Body of pancreas (tissue), 4 donors: ENCODE data around the gene ZNF536. TPM values are rescaled to one million over a fixed set of nuclear protein-coding genes. Genes with fewer than 3 reads are reported as not detected.

Experiments used
- ATAC-seq: fragments of 150-250 bp; one replicate; pipeline ENCODE4 v1.9.1; 2016
- DNase-seq, 4 donors: peaks; one replicate each; pipeline ENCODE4 v3.0.0-alpha.2; 2019
- H3K27ac ChIP-seq, 4 donors: fragments of 200-600 bp; sonication (generic); 1 replicate in 3 of 4; 2 replicates in 1 of 4; pipeline versions ENCODE4 v1.5.1 to v1.6.1; 2016 to 2019; ENCODE audit warnings: mild to moderate bottlenecking in 1 of 4, mixed read lengths in 1 of 4, moderate library complexity in 1 of 4
- H3K27me3 ChIP-seq, 2 donors: fragments of 200-600 bp; sonication (generic); one replicate each; pipeline ENCODE4 v1.6.0; 2016; ENCODE audit warnings: mild to moderate bottlenecking in 1 of 2
- H3K36me3 ChIP-seq, 2 donors: fragments of 200-600 bp; sonication (generic); replicated peaks in 1 of 2; 2 replicates each; pipeline ENCODE4 v1.5.1; 2016; ENCODE audit warnings: low read depth in 2 of 2; ENCODE audit not compliant: insufficient read depth in 1 of 2
- H3K4me1 ChIP-seq: fragments of 200-600 bp; sonication (generic); one replicate; pipeline ENCODE4 v1.6.0; 2016
- H3K4me3 ChIP-seq, 2 donors: fragments of 200-600 bp; sonication (generic); 1 replicate in 1 of 2; 2 replicates in 1 of 2; pipeline ENCODE4 v1.5.1; 2016 to 2019
- H3K9me3 ChIP-seq, 3 donors: fragments of 200-600 bp; sonication (generic); 1 replicate in 2 of 3; 2 replicates in 1 of 3; pipeline ENCODE4 v1.5.1; 2016
- POLR2A ChIP-seq, 3 donors: fragments of 450-650 bp; IDR thresholded peaks; one replicate each; pipeline ENCODE4 v1.6.1; 2016; ENCODE audit warnings: antibody characterized with exemption in 3 of 3, mild to moderate bottlenecking in 2 of 3
- WGBS, 2 donors: methylation state at CpG; one replicate each; pipeline ENCODE4 v1.1.5; 2017; 5-methylcytosine and 5-hydroxymethylcytosine counted together
- intact Hi-C: fragments of 100-400 bp; cut with DNase I; formaldehyde crosslinking; loops from one replicate; pipeline ENCODE4 v1.15.1; 2023
- total RNA-seq, 2 donors: library from RNA; depleted of rRNA; stranded (reverse); fragments of >200 nt; gene quantifications; one replicate each; pipeline ENCODE4 v1.1.0, GENCODE V29; 2016
- TF ChIP-seq, protein P1 (sequence below), 7 experiments: fragments of 450-650 bp in 4 of 7; fragments of 200-600 bp in 3 of 7; sonication (generic) in 3 of 7; IDR thresholded peaks; one replicate each; pipeline ENCODE4 v1.5.1; 2016 to 2019; ENCODE audit warnings: antibody characterized with exemption in 7 of 7

Gene ZNF536
- total RNA-seq, 2 donors from 2014 or later: not detected

DNA sequence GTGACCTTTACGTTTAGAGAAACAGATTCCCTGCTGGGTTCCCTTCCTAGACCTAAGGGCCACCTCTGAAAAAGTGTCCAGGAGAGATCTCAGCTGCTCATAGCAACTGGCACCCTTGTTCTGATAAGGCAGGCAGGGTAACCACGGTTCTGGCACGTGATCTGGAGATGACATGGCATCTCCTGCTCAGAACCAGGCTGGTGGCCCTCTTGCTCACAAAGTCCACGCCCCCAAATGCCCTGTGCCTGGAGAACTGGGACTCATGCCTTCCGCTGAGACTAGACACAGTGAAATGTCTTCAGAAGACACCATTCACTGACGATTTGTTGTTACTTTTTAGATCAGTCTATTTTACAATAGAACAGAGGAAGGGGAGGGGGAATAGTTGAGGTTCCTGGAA, 174.1 kb downstream of the ZNF536 start:
- TF ChIP-seq, protein P1, sequence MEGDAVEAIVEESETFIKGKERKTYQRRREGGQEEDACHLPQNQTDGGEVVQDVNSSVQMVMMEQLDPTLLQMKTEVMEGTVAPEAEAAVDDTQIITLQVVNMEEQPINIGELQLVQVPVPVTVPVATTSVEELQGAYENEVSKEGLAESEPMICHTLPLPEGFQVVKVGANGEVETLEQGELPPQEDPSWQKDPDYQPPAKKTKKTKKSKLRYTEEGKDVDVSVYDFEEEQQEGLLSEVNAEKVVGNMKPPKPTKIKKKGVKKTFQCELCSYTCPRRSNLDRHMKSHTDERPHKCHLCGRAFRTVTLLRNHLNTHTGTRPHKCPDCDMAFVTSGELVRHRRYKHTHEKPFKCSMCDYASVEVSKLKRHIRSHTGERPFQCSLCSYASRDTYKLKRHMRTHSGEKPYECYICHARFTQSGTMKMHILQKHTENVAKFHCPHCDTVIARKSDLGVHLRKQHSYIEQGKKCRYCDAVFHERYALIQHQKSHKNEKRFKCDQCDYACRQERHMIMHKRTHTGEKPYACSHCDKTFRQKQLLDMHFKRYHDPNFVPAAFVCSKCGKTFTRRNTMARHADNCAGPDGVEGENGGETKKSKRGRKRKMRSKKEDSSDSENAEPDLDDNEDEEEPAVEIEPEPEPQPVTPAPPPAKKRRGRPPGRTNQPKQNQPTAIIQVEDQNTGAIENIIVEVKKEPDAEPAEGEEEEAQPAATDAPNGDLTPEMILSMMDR (IDR thresholded peaks at IDR 0.05): no peak
- no peak for TF ChIP-seq POLR2A (IDR thresholded peaks at IDR 0.05)
- ATAC-seq (no peak), DNase-seq (no peak)
- Histone ChIP-seq H3K9me3 (no peaks in the 10 kb centered on the region), H3K27ac (no peak overlapping the region), H3K4me3 (no peak overlapping the region), H3K4me1 (no peaks in the 10 kb centered on the region), H3K27me3 (no peaks in the 10 kb centered on the region), H3K36me3 (no peaks in the 10 kb centered on the region)
- intact Hi-C loops: no loop called here
- 49 to 65% methylated on average over 3 to 6 of the region's 6 CpGs for WGBS, 2 donors

DNA sequence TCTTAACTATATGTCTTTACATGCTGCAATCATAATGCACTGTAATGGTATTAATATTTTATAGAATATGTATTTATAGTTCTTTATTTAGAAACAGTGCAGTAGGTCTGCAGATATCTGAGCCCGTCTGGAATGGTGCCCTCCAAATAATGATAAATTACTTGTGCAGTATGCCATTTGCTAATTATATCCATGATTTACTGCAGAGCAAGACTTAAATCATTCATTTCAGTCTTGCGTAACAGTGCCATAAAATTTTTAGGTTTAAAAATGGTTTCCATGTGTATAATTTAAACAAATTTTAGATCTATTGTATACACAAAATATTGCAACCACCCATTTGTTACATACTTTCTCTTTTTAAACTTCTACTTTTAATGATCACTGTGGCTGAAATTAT, 175.1 kb downstream of the ZNF536 start:
- DNase-seq: no peak
- no peak for TF ChIP-seq POLR2A (IDR thresholded peaks at IDR 0.05)
- TF ChIP-seq, protein P1 (IDR thresholded peaks at IDR 0.05): no peak
- Histone ChIP-seq H3K4me3 (no peak overlapping the region), H3K4me1 (no peaks in the 10 kb centered on the region), H3K9me3 (no peaks in the 10 kb centered on the region), H3K36me3 (no peaks in the 10 kb centered on the region), H3K27me3 (no peaks in the 10 kb centered on the region), H3K27ac (no peak overlapping the region)
- intact Hi-C loops: no loop called here
- ATAC-seq: no peak
- WGBS, 2 donors: 33 to 39% methylated on average over 2 of the region's 2 CpGs

DNA sequence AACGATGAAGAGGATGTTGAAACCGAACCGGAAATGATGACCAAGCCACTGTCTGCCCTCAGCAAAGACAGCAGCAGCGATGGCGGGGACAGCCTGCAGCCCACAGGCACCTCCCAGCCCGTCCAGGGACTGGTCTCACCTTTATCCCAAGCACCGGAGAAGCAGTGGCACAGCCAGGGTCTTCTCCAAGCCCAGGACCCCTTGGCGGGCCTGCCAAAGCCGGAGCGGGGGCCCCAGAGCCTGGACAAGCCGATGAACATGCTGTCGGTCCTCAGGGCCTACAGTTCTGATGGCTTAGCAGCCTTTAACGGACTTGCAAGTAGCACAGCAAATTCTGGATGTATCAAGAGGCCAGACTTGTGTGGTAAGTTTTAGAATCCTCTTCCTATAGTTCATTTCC, 177.0 kb downstream of the ZNF536 start:
- Histone ChIP-seq H3K4me1 (no peaks in the 10 kb centered on the region), H3K27ac (no peak overlapping the region), H3K36me3 (no peaks in the 10 kb centered on the region), H3K4me3 (no peak overlapping the region), H3K27me3 (no peaks in the 10 kb centered on the region), H3K9me3 (no peaks in the 10 kb centered on the region)
- ATAC-seq (no peak), DNase-seq (no peak)
- intact Hi-C loops: no loop called here
- WGBS, 2 donors: 70 to 83% methylated on average over 8 to 13 of the region's 13 CpGs
- TF ChIP-seq POLR2A (IDR thresholded peaks at IDR 0.05): no peak
- TF ChIP-seq, protein P1 (IDR thresholded peaks at IDR 0.05): no peak

DNA sequence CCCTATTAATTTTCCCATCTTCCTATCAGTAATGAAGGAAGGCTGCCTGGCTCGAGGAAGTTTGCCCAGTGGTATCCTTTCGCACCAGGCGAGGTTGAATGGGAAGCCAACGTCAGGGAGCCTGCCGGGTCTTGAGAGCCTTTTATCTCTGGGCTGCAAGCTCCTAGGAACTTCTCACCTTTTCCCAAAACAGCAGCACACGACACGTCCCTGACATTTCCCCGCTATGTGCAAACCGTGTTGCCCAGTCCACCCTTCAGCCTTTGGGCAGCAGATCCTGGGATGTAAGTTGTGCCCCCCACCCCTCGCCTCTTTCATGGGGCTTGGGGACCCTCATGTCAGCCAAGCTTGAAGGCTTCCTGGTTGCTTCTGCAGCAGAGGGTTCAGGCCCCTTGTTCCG, 179.1 kb downstream of the ZNF536 start:
- DNase-seq: no peak
- intact Hi-C loops: no loop called here
- no peak for TF ChIP-seq POLR2A (IDR thresholded peaks at IDR 0.05)
- TF ChIP-seq, protein P1 (IDR thresholded peaks at IDR 0.05): no peak
- WGBS, 2 donors: 57 to 63% methylated on average over 11 of the region's 11 CpGs
- Histone ChIP-seq H3K27ac (no peak overlapping the region), H3K27me3 (no peaks in the 10 kb centered on the region), H3K4me1 (no peaks in the 10 kb centered on the region), H3K4me3 (no peak overlapping the region), H3K9me3 (no peaks in the 10 kb centered on the region), H3K36me3 (no peaks in the 10 kb centered on the region)
- no peak for ATAC-seq

DNA sequence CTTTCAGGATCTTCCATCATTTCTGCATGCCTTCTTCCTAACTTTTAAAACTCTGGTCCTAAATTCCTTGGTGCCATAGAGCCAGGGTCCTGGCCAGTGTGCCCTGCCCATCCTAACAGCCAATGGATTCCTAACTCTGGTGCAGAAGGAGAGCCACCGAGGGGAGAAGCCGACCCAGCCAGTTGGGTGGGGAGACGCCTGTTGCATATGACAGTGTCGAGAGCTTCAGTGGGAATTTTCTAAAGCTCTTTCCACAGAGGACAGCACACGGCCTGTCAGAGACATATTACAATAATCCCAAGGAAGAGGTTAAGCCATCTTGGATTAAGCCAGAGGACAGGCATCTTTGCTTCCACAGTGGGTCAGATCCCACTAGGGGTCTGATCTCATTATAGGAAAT, 180.4 kb downstream of the ZNF536 start:
- Histone ChIP-seq H3K9me3 (no peaks in the 10 kb centered on the region), H3K27ac (no peak overlapping the region), H3K27me3 (no peaks in the 10 kb centered on the region), H3K36me3 (no peaks in the 10 kb centered on the region), H3K4me3 (no peak overlapping the region), H3K4me1 (no peaks in the 10 kb centered on the region)
- TF ChIP-seq, protein P1 (IDR thresholded peaks at IDR 0.05): no peak
- TF ChIP-seq POLR2A (IDR thresholded peaks at IDR 0.05): no peak
- 81 to 83% methylated on average over 5 of the region's 5 CpGs for WGBS, 2 donors
- ATAC-seq (no peak), DNase-seq (no peak)
- intact Hi-C loops: no loop called here
